Kidney epithelial cell (primary cell): Measurements from ENCODE around the gene CHN1. TPM values are rescaled to one million over a fixed set of nuclear protein-coding genes. Genes with fewer than 3 reads are reported as not detected.

Experiments
- DNase-seq: peaks from one replicate; pipeline ENCODE4 v3.0.0-alpha.2; 2010; ENCODE audit warnings: low read depth
- H3K27me3 ChIP-seq: 2 replicates; pipeline ENCODE4 v1.6.0; 2011; ENCODE audit warnings: low read length; ENCODE audit not compliant: control insufficient read depth, insufficient read depth
- H3K36me3 ChIP-seq: 2 replicates; pipeline ENCODE4 v1.5.1; 2011; ENCODE audit warnings: low read length; ENCODE audit not compliant: control insufficient read depth, insufficient read depth
- H3K4me3 ChIP-seq: 2 replicates; pipeline ENCODE4 v1.5.1; 2011; ENCODE audit warnings: low read depth, mild to moderate bottlenecking, control low read depth, low read length
- total RNA-seq: library from RNA; depleted of rRNA; stranded (reverse); fragments of >200 nt; gene quantifications from 2 replicates; pipeline ENCODE4 v1.2.3, GENCODE V29; 2015
- TF ChIP-seq, protein P1 (sequence below): IDR thresholded peaks from 2 replicates; pipeline ENCODE4 v1.5.1; 2011; ENCODE audit warnings: mild to moderate bottlenecking, moderate library complexity, low read length, control low read depth, inconsistent platforms; ENCODE audit not compliant: insufficient read depth, poor library complexity, severe bottlenecking

The CHN1 gene
- total RNA-seq, 1 donor from 2014 or later = 19.3 TPM

DNA sequence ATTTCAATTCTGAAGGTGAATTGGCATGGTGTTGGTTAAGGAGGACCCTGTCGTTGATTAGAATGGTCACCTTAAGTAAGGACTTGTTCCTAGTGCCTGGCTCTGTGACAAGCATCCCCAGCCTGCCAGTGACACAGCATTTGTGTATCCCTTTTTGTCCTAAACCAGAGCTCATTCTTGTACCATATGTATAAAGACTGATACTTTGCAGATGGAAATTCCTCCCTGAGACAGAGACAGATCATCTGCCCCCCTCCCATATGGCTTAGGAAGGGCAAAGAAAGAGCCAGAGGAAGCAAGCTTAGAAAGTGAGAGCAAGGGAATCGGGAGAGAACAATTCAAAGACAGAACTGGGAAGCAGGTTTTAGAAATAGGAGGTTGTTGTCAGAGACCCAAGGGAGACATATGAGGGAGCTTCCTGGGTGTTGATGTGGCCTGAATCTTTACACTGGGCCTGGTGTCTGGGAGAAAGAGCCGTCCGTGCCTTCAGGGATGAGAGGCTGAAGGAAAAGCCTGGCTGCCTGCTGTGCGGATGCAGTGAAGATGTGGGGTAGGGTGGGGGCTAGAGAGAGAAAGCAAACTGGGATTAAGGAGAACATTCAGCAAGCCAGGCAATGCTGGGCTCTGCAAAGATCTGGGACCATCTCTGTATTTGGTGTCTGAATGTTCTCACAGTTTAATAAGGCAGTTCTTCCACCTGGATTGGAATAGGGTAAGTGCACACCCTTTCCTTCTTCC, 227.7 kb downstream of the CHN1 start:
- Histone ChIP-seq H3K36me3 (no peaks in the 10 kb centered on the region), H3K27me3 (no peaks in the 10 kb centered on the region), H3K4me3 (no peak overlapping the region)
- no peak for DNase-seq
- TF ChIP-seq, protein P1, sequence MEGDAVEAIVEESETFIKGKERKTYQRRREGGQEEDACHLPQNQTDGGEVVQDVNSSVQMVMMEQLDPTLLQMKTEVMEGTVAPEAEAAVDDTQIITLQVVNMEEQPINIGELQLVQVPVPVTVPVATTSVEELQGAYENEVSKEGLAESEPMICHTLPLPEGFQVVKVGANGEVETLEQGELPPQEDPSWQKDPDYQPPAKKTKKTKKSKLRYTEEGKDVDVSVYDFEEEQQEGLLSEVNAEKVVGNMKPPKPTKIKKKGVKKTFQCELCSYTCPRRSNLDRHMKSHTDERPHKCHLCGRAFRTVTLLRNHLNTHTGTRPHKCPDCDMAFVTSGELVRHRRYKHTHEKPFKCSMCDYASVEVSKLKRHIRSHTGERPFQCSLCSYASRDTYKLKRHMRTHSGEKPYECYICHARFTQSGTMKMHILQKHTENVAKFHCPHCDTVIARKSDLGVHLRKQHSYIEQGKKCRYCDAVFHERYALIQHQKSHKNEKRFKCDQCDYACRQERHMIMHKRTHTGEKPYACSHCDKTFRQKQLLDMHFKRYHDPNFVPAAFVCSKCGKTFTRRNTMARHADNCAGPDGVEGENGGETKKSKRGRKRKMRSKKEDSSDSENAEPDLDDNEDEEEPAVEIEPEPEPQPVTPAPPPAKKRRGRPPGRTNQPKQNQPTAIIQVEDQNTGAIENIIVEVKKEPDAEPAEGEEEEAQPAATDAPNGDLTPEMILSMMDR = no peak

DNA sequence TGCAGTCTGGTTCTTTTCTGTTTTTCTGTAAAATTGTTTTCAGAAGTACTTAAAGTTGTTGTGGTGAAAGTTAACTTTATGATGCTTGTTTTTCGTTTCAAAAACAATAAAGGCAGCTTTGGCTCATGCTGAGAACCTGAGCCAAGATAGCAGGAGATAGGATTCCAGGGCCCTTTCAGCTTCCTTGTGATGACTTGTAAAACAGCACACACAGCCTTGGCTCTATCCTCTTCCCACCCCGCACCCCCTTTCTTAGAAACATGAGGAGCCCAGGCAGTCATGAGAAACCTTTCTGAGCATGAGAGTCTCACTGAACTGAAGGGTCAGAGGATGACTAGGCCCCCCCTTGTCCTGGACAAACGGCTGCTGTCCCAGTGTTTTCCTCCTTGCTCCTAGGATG, 228.5 kb downstream of the CHN1 start:
- Histone ChIP-seq H3K4me3 (no peak overlapping the region), H3K36me3 (no peaks in the 10 kb centered on the region), H3K27me3 (no peaks in the 10 kb centered on the region)
- TF ChIP-seq, protein P1 = no peak
- DNase-seq = no peak

DNA sequence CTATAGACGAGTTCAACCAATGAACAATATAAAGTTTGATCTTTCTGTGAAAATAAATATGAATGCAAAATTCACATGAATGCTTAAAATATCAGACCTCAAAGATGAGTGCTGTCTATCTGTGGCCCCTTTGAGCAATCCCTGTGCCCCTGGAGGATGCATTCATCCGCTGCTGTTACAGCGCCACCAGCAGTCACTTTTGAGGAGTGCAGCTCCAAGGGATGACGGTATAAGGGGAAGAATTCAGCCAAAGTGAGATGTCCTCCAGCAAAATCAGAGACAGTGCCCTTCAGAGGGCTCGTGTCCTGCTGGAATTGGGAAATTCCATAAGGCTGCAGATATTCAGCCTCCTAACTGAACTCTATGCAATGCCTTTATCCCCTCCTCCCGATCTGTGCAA, 229.0 kb downstream of the CHN1 start:
- DNase-seq = no peak
- no peaks in the 10 kb centered on the region for H3K27me3 ChIP-seq
- H3K4me3 ChIP-seq = no peak overlapping the region
- TF ChIP-seq, protein P1 = peak; percentile 36
- no peaks in the 10 kb centered on the region for H3K36me3 ChIP-seq

DNA sequence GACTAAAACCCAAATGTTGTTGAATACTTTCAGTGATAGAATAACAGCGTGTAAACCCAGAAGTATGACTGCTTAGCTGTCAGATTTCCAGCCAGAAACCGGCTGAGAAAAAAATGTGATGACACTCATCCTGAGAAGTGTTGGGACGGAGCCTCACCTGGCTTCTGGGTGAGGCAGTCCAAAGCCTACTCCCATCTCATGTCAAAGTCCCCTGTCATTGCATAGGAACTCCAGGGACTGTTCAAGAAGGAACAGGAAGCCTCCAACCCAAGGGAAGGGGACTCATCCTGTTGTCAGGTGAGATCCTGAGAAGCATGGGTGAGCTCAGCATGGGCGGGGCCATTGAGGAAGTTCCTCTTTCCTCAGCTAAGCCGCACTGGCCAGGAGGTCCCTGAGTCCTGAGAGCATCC, 229.6 kb downstream of the CHN1 start:
- no peaks in the 10 kb centered on the region for H3K36me3 ChIP-seq
- no peak for DNase-seq
- TF ChIP-seq, protein P1 = no peak
- no peaks in the 10 kb centered on the region for H3K27me3 ChIP-seq
- no peak overlapping the region for H3K4me3 ChIP-seq

DNA sequence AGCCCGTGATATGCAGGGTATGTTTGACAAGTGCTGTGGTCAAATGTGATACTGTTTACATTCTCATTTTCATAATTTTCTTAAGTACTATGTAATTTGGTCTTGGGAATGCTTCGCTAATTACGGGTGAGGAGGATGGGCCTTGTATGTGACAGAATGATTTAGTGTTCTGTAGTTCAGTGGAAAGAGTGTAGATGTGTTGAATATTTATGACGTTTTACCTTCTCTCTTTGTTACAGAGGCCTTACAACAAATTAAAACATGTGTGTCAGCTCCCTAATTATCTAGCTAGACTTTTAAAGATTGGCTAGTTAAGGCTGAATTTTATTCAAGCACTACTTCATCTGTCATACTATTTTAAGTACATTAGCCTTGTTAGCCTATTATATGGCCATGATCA, 230.3 kb downstream of the CHN1 start:
- Histone ChIP-seq H3K27me3 (no peaks in the 10 kb centered on the region), H3K4me3 (no peak overlapping the region), H3K36me3 (no peaks in the 10 kb centered on the region)
- TF ChIP-seq, protein P1 = no peak
- DNase-seq = no peak

DNA sequence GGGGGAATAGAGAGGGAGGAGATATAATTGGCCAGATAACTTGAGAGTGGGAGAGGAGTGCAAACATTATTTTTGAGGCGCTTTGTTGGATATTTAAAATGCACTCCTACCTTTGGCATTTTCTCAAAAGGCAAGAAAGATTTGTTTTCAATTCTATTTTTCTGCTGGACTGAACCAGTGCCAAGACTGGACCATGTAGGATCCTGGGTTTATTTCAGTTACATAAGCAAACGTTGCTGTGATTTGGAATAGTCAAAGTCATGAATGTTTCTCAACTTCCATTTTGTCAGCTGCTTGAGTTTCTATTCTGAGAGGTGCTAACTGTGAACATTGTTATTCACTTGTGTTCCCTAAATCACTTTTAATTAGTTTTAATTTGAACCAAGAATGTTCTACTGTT, 232.0 kb downstream of the CHN1 start:
- no peak for DNase-seq
- H3K4me3 ChIP-seq = no peak overlapping the region
- no peaks in the 10 kb centered on the region for H3K36me3 ChIP-seq
- H3K27me3 ChIP-seq = no peaks in the 10 kb centered on the region
- TF ChIP-seq, protein P1 = no peak
